NCI-H748 treated with DMSO at 0.1 percent for 48 hours (cell line): Measurements from ENCODE around the gene DUOXA2.
"Not testable (repeated sequence)": the region's sequence is repeated elsewhere in the genome, so short reads cannot be mapped to it uniquely, and the experiment has no call there.

ENCODE experiments used
- DNase-seq: peaks from one replicate; lab custom pipeline; 2025; lab: John Stamatoyannopoulos, UW

DUOXA2 gene

DNA sequence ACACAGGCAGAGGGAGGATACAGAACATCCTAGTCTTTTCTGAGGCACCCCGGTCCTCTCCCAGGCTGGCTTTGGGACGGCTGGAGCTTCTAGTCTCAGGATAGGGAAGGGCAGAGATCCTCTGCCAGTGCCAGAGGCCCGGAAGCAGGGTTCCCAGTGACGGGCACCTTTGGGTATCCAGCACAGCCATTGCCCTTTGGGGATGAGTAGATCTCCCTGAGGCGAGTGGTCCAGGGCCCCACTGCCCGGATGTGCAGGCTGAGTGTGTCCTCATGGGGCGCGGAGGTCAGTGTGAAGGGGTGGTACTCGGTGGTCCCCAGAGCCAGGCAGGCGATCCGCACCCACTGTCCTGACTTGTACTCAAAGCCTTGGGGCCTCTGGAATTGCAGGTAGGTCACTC lies 18.5 kb upstream of the DUOXA2 start:
- no peak for DNase-seq

GRCh38 chr15:45097466-45097865 lies 16.7 kb upstream of the DUOXA2 start:
- DNase-seq: no peak

DNA sequence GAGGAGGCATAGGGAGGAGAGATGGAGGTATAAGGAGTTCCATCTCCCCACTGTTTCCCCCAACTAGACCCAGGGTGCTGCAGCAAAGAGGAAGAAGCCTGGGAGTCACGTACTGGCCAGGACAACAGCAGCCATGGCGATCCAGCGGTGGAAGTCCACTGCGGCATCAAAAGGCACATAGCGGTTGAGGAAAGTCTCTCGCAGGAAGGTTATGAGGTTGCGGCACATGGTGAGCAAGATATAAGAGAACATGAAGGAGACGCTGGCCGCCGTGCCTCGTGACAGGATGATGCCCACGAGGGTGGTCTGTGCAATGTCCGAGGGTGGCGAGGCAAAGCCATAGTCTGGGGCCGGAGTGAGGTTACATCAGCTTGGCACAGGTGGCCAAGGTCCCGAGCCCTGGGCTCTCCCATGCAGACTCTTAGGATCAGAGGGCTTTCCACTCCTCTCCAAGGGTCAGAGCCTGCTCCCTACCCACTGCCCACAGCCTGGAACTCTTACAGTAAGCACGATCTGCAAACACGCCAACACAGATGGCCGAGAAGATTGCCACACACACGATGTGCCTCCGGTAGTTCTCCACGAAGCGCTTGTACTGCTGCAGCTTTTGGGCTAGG lies 14.5 kb upstream of the DUOXA2 start:
- no peak for DNase-seq

- DNase-seq: no peak
Observed at GRCh38 chr15:45100884-45101625, 13.1 kb upstream of the DUOXA2 start.

DNA sequence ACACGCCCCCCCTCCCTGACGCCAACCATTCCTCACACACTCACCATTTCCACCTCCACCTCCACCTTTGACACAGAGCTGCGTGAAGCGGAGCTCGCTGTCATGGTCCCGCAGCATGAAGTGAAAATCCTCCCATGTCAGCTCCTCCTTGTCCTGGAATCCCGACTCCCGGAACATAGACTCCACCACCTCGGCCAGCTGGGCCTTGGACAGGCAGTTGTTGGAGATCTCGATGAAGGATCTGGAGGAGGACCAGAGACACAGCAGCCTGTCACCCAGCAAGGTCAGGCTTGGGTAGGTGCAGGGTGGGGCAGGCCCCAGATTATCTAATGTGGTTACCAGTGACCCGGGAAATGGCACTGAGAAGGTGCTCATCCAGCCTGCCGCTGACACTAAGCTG lies 12.4 kb upstream of the DUOXA2 start:
- no peak for DNase-seq

DNA sequence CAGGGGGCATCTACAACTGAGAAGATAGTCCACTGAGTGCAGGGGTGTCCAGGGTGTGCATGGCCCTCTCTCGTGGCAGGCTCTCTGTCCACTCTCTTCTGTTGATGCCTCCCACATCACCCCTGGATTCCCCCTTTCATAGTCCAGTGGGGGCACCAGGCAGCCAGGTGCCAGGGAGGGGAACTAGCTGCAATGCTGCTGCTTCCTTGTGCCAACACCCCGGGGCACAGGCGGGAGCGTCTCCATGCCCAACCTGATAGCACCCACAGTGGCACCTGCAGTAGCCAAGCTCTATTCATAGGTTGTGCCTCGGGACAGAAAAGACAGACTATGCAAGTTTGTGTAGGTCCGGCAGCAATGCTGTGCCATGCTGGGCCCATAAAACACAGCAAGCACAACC lies 11.9 kb upstream of the DUOXA2 start:
- DNase-seq: no peak

- not testable (repeated sequence) for DNase-seq
Observed at GRCh38 chr15:45104170-45104569, 10.0 kb upstream of the DUOXA2 start.

DNA sequence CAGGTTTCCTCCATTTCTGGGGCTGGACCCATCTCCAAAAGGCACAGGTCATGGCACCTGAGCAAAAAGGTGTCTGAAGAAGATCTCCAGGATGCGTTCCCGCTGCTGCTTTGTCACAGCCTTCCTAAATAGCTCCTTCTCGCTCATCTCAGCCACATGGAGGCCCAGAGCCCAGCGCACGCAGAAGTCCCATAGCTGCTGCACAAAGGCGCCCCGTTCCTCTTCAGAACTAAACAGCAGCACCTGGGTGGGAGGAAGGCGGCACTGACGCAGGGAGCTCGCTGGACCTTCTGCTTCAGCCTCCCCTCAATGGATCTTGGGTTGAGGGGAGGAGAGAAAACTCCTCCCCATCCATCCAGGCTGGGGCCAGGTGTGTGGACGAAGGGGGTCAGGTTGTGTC lies 8.5 kb upstream of the DUOXA2 start:
- DNase-seq: no peak

DNA sequence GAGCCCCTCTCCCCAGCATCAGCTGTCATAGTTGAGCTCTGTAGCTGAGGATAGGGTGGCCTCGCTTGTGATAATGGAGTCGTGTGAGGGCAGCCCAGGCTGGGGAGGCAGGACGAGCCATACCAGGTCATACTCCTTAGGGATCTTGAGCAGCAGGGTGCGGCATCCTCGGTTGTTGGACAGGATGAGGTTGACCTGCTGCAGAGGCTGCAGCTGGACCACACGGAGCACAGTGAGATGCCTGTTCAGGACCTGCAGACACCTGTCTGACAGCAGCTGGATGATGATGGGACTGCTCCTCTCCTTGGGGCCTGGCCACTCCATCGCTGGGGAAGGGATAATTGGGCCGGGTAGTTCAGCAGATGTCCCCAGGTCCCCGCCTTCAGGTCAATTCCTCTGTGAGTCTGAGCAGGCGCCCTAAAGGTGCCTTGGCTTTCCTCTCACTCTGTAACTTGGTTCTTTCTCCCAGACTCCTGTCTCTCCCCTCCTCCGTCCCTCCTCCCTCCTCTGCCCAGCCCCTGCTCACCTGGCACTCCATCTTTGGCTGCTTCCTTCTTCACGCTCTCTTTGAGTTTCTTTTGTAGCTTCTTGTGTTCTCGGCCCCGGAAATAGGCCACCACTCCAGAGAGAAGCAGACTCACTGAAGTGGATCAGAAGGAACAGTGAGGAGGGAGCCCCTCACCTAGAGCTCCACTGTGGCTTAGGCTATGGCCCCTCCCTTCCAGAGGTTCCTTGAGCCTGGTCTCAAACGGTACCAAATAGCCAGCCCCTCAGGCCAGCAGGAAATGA lies 7.9 kb upstream of the DUOXA2 start:
- no peak for DNase-seq

- no peak for DNase-seq
Observed at GRCh38 chr15:45107941-45108630, 6.0 kb upstream of the DUOXA2 start.

- no peak for DNase-seq
Observed at GRCh38 chr15:45110256-45110820, 3.8 kb upstream of the DUOXA2 start.

- no peak for DNase-seq
Observed at GRCh38 chr15:45111390-45112142, 2.6 kb upstream of the DUOXA2 start.

DNA sequence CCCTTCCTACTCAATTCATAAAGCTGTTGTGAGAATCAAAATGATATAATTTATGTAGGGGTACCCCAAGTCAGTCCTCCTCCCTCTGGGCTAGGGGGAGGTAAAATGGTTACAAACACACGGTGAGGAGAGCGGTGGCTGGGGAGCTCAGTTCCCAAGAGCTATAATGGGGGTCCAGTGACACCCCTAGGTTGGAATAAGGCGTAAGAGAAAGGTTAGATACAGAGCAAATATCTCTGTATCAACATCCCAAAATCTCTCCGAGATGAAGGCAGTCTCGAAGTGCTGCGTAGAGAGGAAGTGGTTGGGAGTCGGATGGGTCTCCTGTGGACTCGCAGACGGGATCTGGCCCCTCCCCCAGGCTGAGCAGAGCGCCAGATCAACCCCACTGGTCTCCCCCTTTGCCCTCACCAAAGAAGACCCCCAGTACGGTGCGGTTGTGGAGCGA lies 2.0 kb upstream of the DUOXA2 start:
- no peak for DNase-seq

DNA sequence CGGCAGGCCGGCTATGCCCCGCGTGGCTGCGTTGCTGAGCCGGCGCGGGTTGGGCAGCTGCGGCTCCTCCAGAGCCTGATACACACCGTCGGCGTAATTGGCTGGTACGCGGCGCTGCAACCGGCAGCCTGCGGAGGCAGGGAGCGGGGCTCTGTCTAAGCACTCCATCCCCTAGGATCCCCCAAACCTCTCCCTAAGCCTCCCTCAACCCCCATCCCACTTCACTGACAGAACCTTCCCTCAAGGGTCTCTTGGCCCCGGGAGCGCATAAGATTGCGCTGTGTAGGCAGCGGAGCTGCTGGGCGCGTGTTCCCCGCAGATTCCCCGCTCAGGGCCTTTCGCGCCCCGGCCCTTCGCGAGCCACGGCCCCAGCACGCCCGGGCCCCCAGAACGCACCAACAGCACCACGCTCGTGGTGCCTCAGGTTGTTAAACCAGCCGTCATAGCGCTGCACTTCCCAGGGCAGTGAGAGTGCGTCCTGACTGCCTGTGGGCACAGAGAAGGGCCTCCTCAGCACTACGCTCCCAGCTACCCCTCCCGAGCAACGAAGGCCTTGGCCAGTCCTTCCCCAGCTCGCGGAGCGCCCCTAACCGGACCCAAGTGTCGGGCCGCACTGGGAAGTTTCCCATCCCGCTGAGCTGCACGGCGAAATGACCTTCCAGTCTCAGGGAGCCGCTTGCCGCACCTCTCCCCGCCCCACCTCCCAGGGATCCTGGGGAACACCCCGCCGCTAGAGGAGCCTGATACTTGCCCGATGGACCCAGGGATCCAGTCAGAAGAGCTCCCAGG lies 1.3 kb upstream of the DUOXA2 start:
- DNase-seq: no peak

GRCh38 chr15:45113380-45113990 lies 641 bp upstream of the DUOXA2 start:
- no peak for DNase-seq

- DNase-seq: no peak
Observed at GRCh38 chr15:45114751-45115085, 592 bp downstream of the DUOXA2 start.

DNA sequence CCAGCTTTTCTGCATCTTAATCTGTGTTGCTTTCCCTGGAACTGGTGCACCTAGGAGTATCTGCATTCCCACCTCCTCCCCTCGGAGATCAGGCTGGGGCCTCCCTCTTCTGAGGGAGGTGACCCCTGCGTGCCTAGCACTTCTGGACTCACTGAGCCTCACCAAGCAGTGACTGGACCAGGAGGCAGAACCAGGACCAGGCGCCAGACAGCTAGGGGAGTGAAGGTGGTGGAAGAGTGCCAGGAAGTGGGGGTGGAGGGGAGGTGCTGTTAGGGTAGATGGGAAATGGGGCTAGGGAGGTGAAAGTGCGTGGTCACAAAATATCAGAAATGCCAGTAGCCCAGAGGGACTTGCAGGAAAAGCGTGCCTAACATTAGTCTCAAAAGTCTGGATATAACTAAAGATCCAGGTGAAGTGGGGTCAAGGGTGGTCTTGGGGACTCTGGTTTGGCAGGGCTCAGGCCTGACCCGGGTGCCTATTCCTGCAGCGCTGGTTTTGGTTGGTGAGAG lies 1.2 kb downstream of the DUOXA2 start:
- no peak for DNase-seq

GRCh38 chr15:45116006-45116481 lies 1.9 kb downstream of the DUOXA2 start:
- no peak for DNase-seq

GRCh38 chr15:45116482-45117307 lies 2.6 kb downstream of the DUOXA2 start:
- no peak for DNase-seq
